GM13977 (cell line): ENCODE results near the gene PIK3R3.

Experiments
- DNase-seq: peaks from one replicate; pipeline ENCODE4 v3.0.0; 2012; ENCODE audit warnings: low spot score
- CTCF ChIP-seq: IDR thresholded peaks from 2 replicates; pipeline ENCODE4 v1.5.1; 2012; ENCODE audit warnings: mild to moderate bottlenecking, control low read depth; ENCODE audit not compliant: insufficient read depth; ENCODE audit errors: extremely low read depth, missing control alignments
- in situ Hi-C: fragments of 300-500 bp; cut with MboI; formaldehyde crosslinking; loops from one replicate; pipeline ENCODE4 v1.12.0; 2022; ENCODE audit warnings: low sequenced_read_pairs, low pct_unique_long_range_greater_than_20kb, mixed read lengths, inconsistent platforms; ENCODE audit not compliant: unreplicated experiment

PIK3R3 gene

GRCh38 chr1:46070164-46070814 is 62.1 kb downstream of the PIK3R3 start:
- in situ Hi-C loops = no loop called here
- DNase-seq = no peak
- no peak for TF ChIP-seq CTCF

- TF ChIP-seq CTCF = no peak
- in situ Hi-C loops = no loop called here
- no peak for DNase-seq
These were observed 63.9 kb downstream of the PIK3R3 start for GRCh38 chr1:46068525-46068924.

- in situ Hi-C loops = no loop called here
- DNase-seq = no peak
- TF ChIP-seq CTCF = no peak
These were observed 64.8 kb downstream of the PIK3R3 start for GRCh38 chr1:46067652-46068051.

- no peak for DNase-seq
- in situ Hi-C loops = no loop called here
- TF ChIP-seq CTCF = no peak
These were observed 67.0 kb downstream of the PIK3R3 start for GRCh38 chr1:46065405-46065804.

GRCh38 chr1:46064708-46065107 is 67.7 kb downstream of the PIK3R3 start:
- no peak for TF ChIP-seq CTCF
- in situ Hi-C loops = no loop called here
- no peak for DNase-seq

GRCh38 chr1:46062651-46063319 is 69.6 kb downstream of the PIK3R3 start:
- in situ Hi-C loops = no loop called here
- DNase-seq = no peak
- no peak for TF ChIP-seq CTCF
